KOPT-K1 (cell line): ENCODE results near the gene MXRA7.

Source experiments
- H3K27ac ChIP-seq: fragments of 200-600 bp; sonication (generic); 2 replicates; pipeline ENCODE4 v1.5.1; 2016; ENCODE audit warnings: antibody characterized with exemption, mild to moderate bottlenecking, low read depth, low read length; ENCODE audit not compliant: poor library complexity, severe bottlenecking
- H3K36me3 ChIP-seq: fragments of 200-600 bp; sonication (generic); 2 replicates; pipeline ENCODE4 v1.5.1; 2017; ENCODE audit warnings: antibody characterized with exemption, mild to moderate bottlenecking, low read length, moderate library complexity; ENCODE audit not compliant: insufficient read depth
- H3K9me3 ChIP-seq: fragments of 200-600 bp; sonication (generic); 2 replicates; pipeline ENCODE4 v1.5.1; 2017; ENCODE audit warnings: antibody characterized with exemption, low read length, mild to moderate bottlenecking; ENCODE audit not compliant: insufficient read depth, poor library complexity, severe bottlenecking

MXRA7 gene

GRCh38 chr17:76671123-76671911 lies 39.4 kb downstream of the MXRA7 start:
- peak overlapping the region; percentile 90 for H3K27ac ChIP-seq
- no peaks in the 10 kb centered on the region for H3K36me3 ChIP-seq
- no peaks in the 10 kb centered on the region for H3K9me3 ChIP-seq

- Histone ChIP-seq H3K9me3 (no peaks in the 10 kb centered on the region), H3K27ac (peak overlapping the region; percentile 90), H3K36me3 (no peaks in the 10 kb centered on the region)
These were observed 40.0 kb downstream of the MXRA7 start for GRCh38 chr17:76670718-76671122.

GRCh38 chr17:76670020-76670717 lies 40.6 kb downstream of the MXRA7 start:
- H3K27ac ChIP-seq, result peak overlapping the region; percentile 90
- H3K9me3 ChIP-seq, result no peaks in the 10 kb centered on the region
- H3K36me3 ChIP-seq, result no peaks in the 10 kb centered on the region

GRCh38 chr17:76667786-76668453 lies 42.8 kb downstream of the MXRA7 start:
- H3K9me3 ChIP-seq, result no peaks in the 10 kb centered on the region
- H3K36me3 ChIP-seq, result no peaks in the 10 kb centered on the region
- no peak overlapping the region for H3K27ac ChIP-seq

GRCh38 chr17:76667491-76667755 lies 43.3 kb downstream of the MXRA7 start:
- Histone ChIP-seq H3K27ac (no peak overlapping the region), H3K36me3 (no peaks in the 10 kb centered on the region), H3K9me3 (no peaks in the 10 kb centered on the region)

DNA sequence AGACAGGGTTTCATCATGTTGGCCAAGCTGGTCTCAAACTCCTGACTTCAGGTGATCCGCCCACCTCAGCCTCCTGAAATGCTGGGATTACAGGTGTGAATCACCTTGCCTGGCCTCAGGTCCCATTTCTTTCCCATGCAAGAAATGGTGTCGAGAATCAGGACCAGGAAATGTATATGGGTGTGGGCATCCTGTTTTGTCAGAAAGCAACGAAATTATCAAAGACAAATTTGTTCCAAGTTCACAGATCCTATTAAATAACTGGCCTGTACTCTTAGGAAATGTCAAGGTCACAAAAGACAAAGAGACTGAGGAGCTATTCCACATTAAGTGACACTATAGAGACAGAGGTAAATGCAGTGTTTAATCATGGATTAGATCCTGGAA lies 50.1 kb downstream of the MXRA7 start:
- H3K9me3 ChIP-seq, result no peaks in the 10 kb centered on the region
- H3K27ac ChIP-seq, result no peak overlapping the region
- H3K36me3 ChIP-seq, result no peaks in the 10 kb centered on the region

- peak overlapping the region; percentile 39 for H3K27ac ChIP-seq
- H3K9me3 ChIP-seq, result no peaks in the 10 kb centered on the region
- no peaks in the 10 kb centered on the region for H3K36me3 ChIP-seq
These were observed 50.7 kb downstream of the MXRA7 start for GRCh38 chr17:76659928-76660655.

GRCh38 chr17:76658242-76658662 lies 52.5 kb downstream of the MXRA7 start:
- Histone ChIP-seq H3K36me3 (no peaks in the 10 kb centered on the region), H3K27ac (no peak overlapping the region), H3K9me3 (no peaks in the 10 kb centered on the region)

DNA sequence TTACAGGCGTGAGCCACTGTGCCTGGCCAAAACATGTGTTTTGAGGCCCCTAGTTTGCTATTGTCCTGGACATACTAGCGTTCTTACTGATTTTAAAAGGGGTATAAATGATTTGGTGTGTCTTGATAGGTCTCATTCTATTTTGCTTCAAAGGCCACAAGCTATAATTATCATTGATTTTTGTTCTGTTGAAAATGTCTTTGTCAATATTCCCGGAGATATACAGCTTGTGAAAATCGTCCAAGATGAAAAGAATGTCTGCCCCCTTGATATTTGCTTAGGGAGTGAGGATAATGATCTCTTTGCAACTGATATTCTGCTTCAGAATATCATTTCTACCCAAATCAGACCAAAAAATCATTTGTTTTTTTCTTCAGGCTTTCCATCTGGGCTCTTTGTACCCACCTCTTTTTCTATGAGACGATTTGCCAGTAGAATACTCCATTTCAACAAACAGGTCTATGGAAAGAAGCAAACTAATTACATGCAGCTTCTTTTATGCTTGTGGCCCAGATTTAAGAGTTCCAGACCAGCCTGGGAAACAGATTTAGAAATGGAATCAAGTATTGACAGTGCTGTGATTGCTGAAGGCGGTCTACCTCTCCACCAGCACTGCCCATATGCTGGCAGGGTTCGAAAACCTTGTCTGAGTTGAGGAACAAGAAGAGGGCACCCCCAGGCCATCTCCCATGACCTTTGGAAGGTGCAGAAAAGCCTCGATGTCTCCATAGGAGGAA lies 53.1 kb downstream of the MXRA7 start:
- no peaks in the 10 kb centered on the region for H3K36me3 ChIP-seq
- no peaks in the 10 kb centered on the region for H3K9me3 ChIP-seq
- H3K27ac ChIP-seq, result no peak overlapping the region

DNA sequence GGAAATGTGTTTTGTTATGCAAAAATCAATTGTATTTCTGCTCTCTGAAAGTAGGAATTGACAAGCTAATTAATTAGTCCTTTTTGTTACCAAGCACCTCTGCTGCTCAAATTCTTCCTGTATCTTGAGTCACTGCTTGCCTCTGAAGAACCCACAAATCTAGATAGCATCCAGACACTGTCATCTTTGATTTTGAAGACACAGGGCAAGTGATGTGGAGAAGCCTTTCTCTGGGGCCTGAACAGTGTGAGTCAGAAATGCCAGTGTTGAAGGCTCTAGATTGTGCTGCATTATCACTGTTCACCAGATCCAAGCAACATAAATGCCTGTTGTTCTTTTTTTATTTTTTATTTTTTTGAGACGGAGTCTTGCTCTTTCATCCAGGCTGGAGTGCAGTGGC lies 56.4 kb downstream of the MXRA7 start:
- no peak overlapping the region for H3K27ac ChIP-seq
- H3K9me3 ChIP-seq, result no peaks in the 10 kb centered on the region
- no peaks in the 10 kb centered on the region for H3K36me3 ChIP-seq

DNA sequence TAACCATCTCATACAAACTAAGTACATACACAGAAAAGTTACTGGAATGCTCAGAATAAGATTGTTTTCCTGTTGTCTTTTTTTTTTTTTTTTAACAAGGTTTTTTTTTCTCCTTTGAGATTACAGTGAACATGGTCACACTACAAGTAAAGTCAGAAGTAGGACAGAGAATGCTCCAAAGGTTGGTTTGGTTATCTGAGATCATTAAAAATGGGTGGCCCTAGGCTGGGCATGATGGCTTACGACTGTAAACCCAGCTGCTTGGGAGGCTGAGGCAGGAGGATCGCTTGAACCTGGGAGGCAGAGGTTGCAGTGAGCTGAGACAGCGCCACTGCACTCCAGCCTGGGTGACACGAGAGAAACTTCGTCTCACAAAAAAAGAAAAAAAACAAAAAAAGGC lies 60.3 kb downstream of the MXRA7 start:
- no peaks in the 10 kb centered on the region for H3K36me3 ChIP-seq
- H3K9me3 ChIP-seq, result peaks cover 13% of the 10 kb centered on the region
- no peak overlapping the region for H3K27ac ChIP-seq

GRCh38 chr17:76646712-76647111 lies 64.1 kb downstream of the MXRA7 start:
- Histone ChIP-seq H3K36me3 (no peaks in the 10 kb centered on the region), H3K27ac (no peak overlapping the region), H3K9me3 (peaks cover 13% of the 10 kb centered on the region)

GRCh38 chr17:76645481-76645880 lies 65.3 kb downstream of the MXRA7 start:
- H3K9me3 ChIP-seq, result peaks cover 13% of the 10 kb centered on the region
- no peaks in the 10 kb centered on the region for H3K36me3 ChIP-seq
- H3K27ac ChIP-seq, result no peak overlapping the region

DNA sequence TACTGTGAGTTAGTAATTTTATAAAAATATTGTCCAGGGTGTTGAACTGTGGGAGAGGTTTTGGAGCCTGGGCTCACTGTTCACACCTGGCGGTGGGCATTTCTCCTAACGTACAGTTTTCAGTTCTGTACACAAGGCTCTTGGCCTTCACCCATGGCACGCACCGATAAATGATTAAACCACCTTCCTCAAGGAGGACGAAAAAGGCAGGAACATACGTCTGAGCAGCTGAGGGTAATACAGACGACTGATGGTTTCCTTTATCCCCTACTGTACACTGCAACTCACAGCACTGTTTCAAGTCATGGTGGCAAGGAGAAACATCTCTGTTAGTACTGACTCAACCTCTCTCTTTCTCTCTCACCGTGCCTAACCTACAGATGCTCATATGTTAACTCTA lies 65.8 kb downstream of the MXRA7 start:
- Histone ChIP-seq H3K36me3 (no peaks in the 10 kb centered on the region), H3K27ac (no peak overlapping the region), H3K9me3 (peaks cover 13% of the 10 kb centered on the region)
